ENCODE data around the gene RAD54L.

GRCh38 chr1:46309401-46310159, 62.0 kb downstream of the RAD54L start:
- TF ChIP-seq POLR2AphosphoS5 (IDR thresholded peaks at IDR 0.05; ENCODE audit: low read depth, low read length) (no peak), POLR2A (IDR thresholded peaks at IDR 0.05; ENCODE audit: low read depth, low read length) (no peak), POU2F2 (IDR thresholded peaks at IDR 0.05; ENCODE audit: low read depth, low read length) (no peak), TAF1 (IDR thresholded peaks at IDR 0.05; ENCODE audit: low read depth, low read length) (no peak), SPI1 (IDR thresholded peaks at IDR 0.05; ENCODE audit: low read depth, low read length) (no peak)

All from GM12891 (cell line).